Measurements from ENCODE around the gene KCTD2. TPM values are rescaled to one million over a fixed set of nuclear protein-coding genes. Genes with fewer than 3 reads are reported as not detected.

The KCTD2 gene
- polyA plus RNA-seq, 1 of the 3 experiments (the other 2 are of a cell fraction) = 27.5 TPM

- TF ChIP-seq, protein P1, sequence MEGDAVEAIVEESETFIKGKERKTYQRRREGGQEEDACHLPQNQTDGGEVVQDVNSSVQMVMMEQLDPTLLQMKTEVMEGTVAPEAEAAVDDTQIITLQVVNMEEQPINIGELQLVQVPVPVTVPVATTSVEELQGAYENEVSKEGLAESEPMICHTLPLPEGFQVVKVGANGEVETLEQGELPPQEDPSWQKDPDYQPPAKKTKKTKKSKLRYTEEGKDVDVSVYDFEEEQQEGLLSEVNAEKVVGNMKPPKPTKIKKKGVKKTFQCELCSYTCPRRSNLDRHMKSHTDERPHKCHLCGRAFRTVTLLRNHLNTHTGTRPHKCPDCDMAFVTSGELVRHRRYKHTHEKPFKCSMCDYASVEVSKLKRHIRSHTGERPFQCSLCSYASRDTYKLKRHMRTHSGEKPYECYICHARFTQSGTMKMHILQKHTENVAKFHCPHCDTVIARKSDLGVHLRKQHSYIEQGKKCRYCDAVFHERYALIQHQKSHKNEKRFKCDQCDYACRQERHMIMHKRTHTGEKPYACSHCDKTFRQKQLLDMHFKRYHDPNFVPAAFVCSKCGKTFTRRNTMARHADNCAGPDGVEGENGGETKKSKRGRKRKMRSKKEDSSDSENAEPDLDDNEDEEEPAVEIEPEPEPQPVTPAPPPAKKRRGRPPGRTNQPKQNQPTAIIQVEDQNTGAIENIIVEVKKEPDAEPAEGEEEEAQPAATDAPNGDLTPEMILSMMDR (IDR thresholded peaks at IDR 0.05) = no peak
Observed at GRCh38 chr17:75033346-75034235, 13.4 kb upstream of the KCTD2 start (continued).

GRCh38 chr17:75034236-75034908, 12.7 kb upstream of the KCTD2 start:
- 3% methylated on average over 39 of the region's 43 CpGs for WGBS (ENCODE audit: low lambda C conversion rate)
- H4K20me1 ChIP-seq (ENCODE audit: insufficient read depth) = peaks cover 4% of the 10 kb centered on the region; the same call in 1 of the 2 replicates
- H3K9me3 ChIP-seq = peaks cover 5% of the 10 kb centered on the region; the same call in 1 of the 2 replicates
- H3K27me3 ChIP-seq (ENCODE audit: insufficient read depth) = no peaks in the 10 kb centered on the region
- H3K4me1 ChIP-seq (ENCODE audit: control insufficient read depth in 1 of 2, insufficient read depth in 2 of 2, low read depth in 1 of 2, low read length in 1 of 2) = peaks cover 0 to 22% of the 10 kb centered on the region in 2 experiments; a peak in 1 of 4 replicates
- H3K9me2 ChIP-seq = no peaks in the 10 kb centered on the region
- peak overlapping the region; percentile 90 to 92 for H3K27ac ChIP-seq (ENCODE audit: low read depth in 2 of 2, low read length in 1 of 2)
- H3K4me2 ChIP-seq = peak overlapping the region; percentile 89
- H3K36me3 ChIP-seq (replicated peaks in 1 of 2; ENCODE audit: control insufficient read depth in 1 of 2, insufficient read depth in 2 of 2, low read length in 1 of 2) = peaks cover 8 to 10% of the 10 kb centered on the region in 2 experiments
- CTCF ChIA-PET = interaction anchor here (0.7 to 4.0 kb wide), 19 partner anchors 8 to 167 kb away, joined by 3 to 31 read pairs (median 5); partner anchors contain the start of genes MRPL58, NT5C and OTOP2
- peak overlapping the region; percentile 97 for H2AFZ ChIP-seq (ENCODE audit: low read depth)
- peak overlapping the region; percentile 67 to 98 for H3K4me3 ChIP-seq (ENCODE audit: low read depth in 2 of 2, low read length in 1 of 2)
- peak overlapping the region; percentile 93 for H3K9ac ChIP-seq
- peak; percentile 81 for DNase-seq
- H3K79me2 ChIP-seq (ENCODE audit: insufficient read depth) = no peaks in the 10 kb centered on the region
- peaks cover 44% of the 10 kb centered on the region for H3F3A ChIP-seq (replicated peaks; ENCODE audit: insufficient read depth)
- POLR2A ChIA-PET = interaction anchor here (0.6 to 2.2 kb wide), 13 partner anchors 12 to 1097 kb away, joined by 3 to 40 read pairs (median 4); partner anchors contain the start of genes ATP5PD, CDR2L, FDXR and HID1
- peak; percentile 88 for TF ChIP-seq MXI1 (IDR thresholded peaks at IDR 0.05; ENCODE audit: low read depth, low read length)
- TF ChIP-seq, protein P2, sequence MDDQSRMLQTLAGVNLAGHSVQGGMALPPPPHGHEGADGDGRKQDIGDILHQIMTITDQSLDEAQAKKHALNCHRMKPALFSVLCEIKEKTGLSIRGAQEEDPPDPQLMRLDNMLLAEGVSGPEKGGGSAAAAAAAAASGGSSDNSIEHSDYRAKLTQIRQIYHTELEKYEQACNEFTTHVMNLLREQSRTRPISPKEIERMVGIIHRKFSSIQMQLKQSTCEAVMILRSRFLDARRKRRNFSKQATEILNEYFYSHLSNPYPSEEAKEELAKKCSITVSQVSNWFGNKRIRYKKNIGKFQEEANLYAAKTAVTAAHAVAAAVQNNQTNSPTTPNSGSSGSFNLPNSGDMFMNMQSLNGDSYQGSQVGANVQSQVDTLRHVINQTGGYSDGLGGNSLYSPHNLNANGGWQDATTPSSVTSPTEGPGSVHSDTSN (IDR thresholded peaks at IDR 0.05) = no peak
- TF ChIP-seq, protein P3, sequence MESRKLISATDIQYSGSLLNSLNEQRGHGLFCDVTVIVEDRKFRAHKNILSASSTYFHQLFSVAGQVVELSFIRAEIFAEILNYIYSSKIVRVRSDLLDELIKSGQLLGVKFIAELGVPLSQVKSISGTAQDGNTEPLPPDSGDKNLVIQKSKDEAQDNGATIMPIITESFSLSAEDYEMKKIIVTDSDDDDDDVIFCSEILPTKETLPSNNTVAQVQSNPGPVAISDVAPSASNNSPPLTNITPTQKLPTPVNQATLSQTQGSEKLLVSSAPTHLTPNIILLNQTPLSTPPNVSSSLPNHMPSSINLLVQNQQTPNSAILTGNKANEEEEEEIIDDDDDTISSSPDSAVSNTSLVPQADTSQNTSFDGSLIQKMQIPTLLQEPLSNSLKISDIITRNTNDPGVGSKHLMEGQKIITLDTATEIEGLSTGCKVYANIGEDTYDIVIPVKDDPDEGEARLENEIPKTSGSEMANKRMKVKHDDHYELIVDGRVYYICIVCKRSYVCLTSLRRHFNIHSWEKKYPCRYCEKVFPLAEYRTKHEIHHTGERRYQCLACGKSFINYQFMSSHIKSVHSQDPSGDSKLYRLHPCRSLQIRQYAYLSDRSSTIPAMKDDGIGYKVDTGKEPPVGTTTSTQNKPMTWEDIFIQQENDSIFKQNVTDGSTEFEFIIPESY (IDR thresholded peaks at IDR 0.05; ENCODE audit: borderline replicate concordance, low read depth) = peak; percentile 28; the same call in 1 of the 2 replicates
- TF ChIP-seq RCOR1 (IDR thresholded peaks at IDR 0.05; ENCODE audit: low read length) = peak; percentile 77
- no peak for TF ChIP-seq POLR2AphosphoS5 (IDR thresholded peaks at IDR 0.05; ENCODE audit: low read depth, low read length)
- TF ChIP-seq, protein P4, sequence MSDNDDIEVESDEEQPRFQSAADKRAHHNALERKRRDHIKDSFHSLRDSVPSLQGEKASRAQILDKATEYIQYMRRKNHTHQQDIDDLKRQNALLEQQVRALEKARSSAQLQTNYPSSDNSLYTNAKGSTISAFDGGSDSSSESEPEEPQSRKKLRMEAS (IDR thresholded peaks at IDR 0.05; ENCODE audit: low read depth) = peak; percentile 95
- TF ChIP-seq, protein P1 (IDR thresholded peaks at IDR 0.05) = peak; percentile 49
- TF ChIP-seq, protein P5, sequence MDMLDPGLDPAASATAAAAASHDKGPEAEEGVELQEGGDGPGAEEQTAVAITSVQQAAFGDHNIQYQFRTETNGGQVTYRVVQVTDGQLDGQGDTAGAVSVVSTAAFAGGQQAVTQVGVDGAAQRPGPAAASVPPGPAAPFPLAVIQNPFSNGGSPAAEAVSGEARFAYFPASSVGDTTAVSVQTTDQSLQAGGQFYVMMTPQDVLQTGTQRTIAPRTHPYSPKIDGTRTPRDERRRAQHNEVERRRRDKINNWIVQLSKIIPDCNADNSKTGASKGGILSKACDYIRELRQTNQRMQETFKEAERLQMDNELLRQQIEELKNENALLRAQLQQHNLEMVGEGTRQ (IDR thresholded peaks at IDR 0.05; ENCODE audit: borderline replicate concordance, low read depth, low read length) = peak; percentile 43; the same call in 1 of the 2 replicates
- TF ChIP-seq GABPA (IDR thresholded peaks at IDR 0.05; ENCODE audit: low read depth) = 0 out of 2 replicates have a peak, but pooled peaks have one; percentile 10
- TF ChIP-seq SMC3 (IDR thresholded peaks at IDR 0.05; ENCODE audit: low read depth, low read length) = peak; percentile 26; the same call in 1 of the 2 replicates
- 0 out of 2 replicates have a peak, but pooled peaks have one; percentile 15 for TF ChIP-seq YY1 (IDR thresholded peaks at IDR 0.05; ENCODE audit: low read depth)
- no peak for TF ChIP-seq FOXJ3 (CRISPR knock-in tag; IDR thresholded peaks at IDR 0.05)
- peak; percentile 4; the same call in 1 of the 2 replicates for TF ChIP-seq TCF12 (IDR thresholded peaks at IDR 0.05)
- TF ChIP-seq SIN3A (IDR thresholded peaks at IDR 0.05; ENCODE audit: borderline replicate concordance, low read depth, low read length) = peak; percentile 65; the same call in 1 of the 2 replicates
- TF ChIP-seq ELF1 (IDR thresholded peaks at IDR 0.05) = no peak
- TF ChIP-seq MEF2A (IDR thresholded peaks at IDR 0.05; ENCODE audit: borderline replicate concordance, low read depth) = no peak
- peak; percentile 97 for TF ChIP-seq TEAD4 (IDR thresholded peaks at IDR 0.05; ENCODE audit: borderline replicate concordance, insufficient read depth)
- peak; percentile 84 for TF ChIP-seq CHD2 (IDR thresholded peaks at IDR 0.05; ENCODE audit: low read length, partially characterized antibody)
- TF ChIP-seq GATA2 (CRISPR knock-in tag; IDR thresholded peaks at IDR 0.05) = 0 out of 2 replicates have a peak, but pooled peaks have one; percentile 38
